ENCODE measurements around the gene RAB20.
"Not testable (repeated sequence)": the region's sequence is repeated elsewhere in the genome, so short reads cannot be mapped to it uniquely, and the experiment has no call there.

RAB20 gene

GRCh38 chr13:110491869-110492678, 69.4 kb downstream of the RAB20 start:
- no peak for DNase-seq (ENCODE audit: low read depth)

GRCh38 chr13:110490009-110490770, 71.3 kb downstream of the RAB20 start:
- no peak for DNase-seq (ENCODE audit: low read depth)

GRCh38 chr13:110486880-110487279, 74.6 kb downstream of the RAB20 start:
- not testable (repeated sequence) for DNase-seq (ENCODE audit: low read depth)

- no peak for DNase-seq (ENCODE audit: low read depth)
Measured at GRCh38 chr13:110486061-110486715, 75.3 kb downstream of the RAB20 start.

GRCh38 chr13:110485604-110486003, 75.9 kb downstream of the RAB20 start:
- no peak for DNase-seq (ENCODE audit: low read depth)

GRCh38 chr13:110484290-110485048, 77.1 kb downstream of the RAB20 start:
- no peak for DNase-seq (ENCODE audit: low read depth)

GRCh38 chr13:110483386-110483968, 78.0 kb downstream of the RAB20 start:
- DNase-seq (ENCODE audit: low read depth) = no peak

- DNase-seq (ENCODE audit: low read depth) = no peak
Measured at GRCh38 chr13:110480161-110480560, 81.4 kb downstream of the RAB20 start.

- no peak for DNase-seq (ENCODE audit: low read depth)
Measured at GRCh38 chr13:110479648-110480047, 81.9 kb downstream of the RAB20 start.

GRCh38 chr13:110479215-110479545, 82.3 kb downstream of the RAB20 start:
- no peak for DNase-seq (ENCODE audit: low read depth)

- no peak for DNase-seq (ENCODE audit: low read depth)
Measured at GRCh38 chr13:110478405-110479214, 82.9 kb downstream of the RAB20 start.

- DNase-seq (ENCODE audit: low read depth) = no peak
Measured at GRCh38 chr13:110477706-110478245, 83.7 kb downstream of the RAB20 start.

- DNase-seq (ENCODE audit: low read depth) = no peak
Measured at GRCh38 chr13:110476220-110476617, 85.3 kb downstream of the RAB20 start.

GRCh38 chr13:110475550-110476219, 85.8 kb downstream of the RAB20 start:
- no peak for DNase-seq (ENCODE audit: low read depth)

- no peak for DNase-seq (ENCODE audit: low read depth)
Measured at GRCh38 chr13:110475117-110475516, 86.4 kb downstream of the RAB20 start.

GRCh38 chr13:110474713-110475112, 86.8 kb downstream of the RAB20 start:
- no peak for DNase-seq (ENCODE audit: low read depth)
